RWPE2 (cell line): ENCODE measurements around the gene XPR1.

Source experiments
- ATAC-seq: fragments of 200-7000 bp; cut with Tn5 transposase; 3 replicates; pipeline ENCODE4 v1.9.1; 2021; ENCODE audit warnings: low read depth
- DNase-seq: peaks from one replicate; pipeline ENCODE4 v3.0.0-alpha.2; 2020; ENCODE audit warnings: low spot score
- H3K27ac ChIP-seq: fragments of 450-650 bp; 2 replicates; pipeline ENCODE4 v1.5.1; 2017; ENCODE audit warnings: mild to moderate bottlenecking; ENCODE audit not compliant: poor library complexity, severe bottlenecking
- H3K27me3 ChIP-seq: fragments of 250-450 bp; sonication (Bioruptor Pico); 2 replicates; pipeline ENCODE4 v1.5.1; 2021; ENCODE audit warnings: mild to moderate bottlenecking, moderate library complexity; ENCODE audit not compliant: insufficient read depth, poor library complexity, severe bottlenecking
- H3K36me3 ChIP-seq: fragments of 250-450 bp; sonication (Bioruptor Pico); 2 replicates; pipeline ENCODE4 v1.5.1; 2020; ENCODE audit warnings: low read depth, mild to moderate bottlenecking, moderate library complexity
- H3K4me1 ChIP-seq: fragments of 250-450 bp; sonication (Bioruptor Pico); 2 replicates; pipeline ENCODE4 v1.5.1; 2021; ENCODE audit warnings: mild to moderate bottlenecking, moderate library complexity; ENCODE audit not compliant: insufficient read depth, poor library complexity, severe bottlenecking
- H3K4me3 ChIP-seq: fragments of 250-450 bp; sonication (Bioruptor Pico); 2 replicates; pipeline ENCODE4 v1.5.1; 2021; ENCODE audit warnings: mild to moderate bottlenecking, moderate library complexity; ENCODE audit not compliant: severe bottlenecking
- H3K9me3 ChIP-seq: fragments of 250-450 bp; sonication (Bioruptor Pico); 2 replicates; pipeline ENCODE4 v1.5.1; 2021; ENCODE audit warnings: mild to moderate bottlenecking, moderate library complexity; ENCODE audit not compliant: severe bottlenecking
- TF ChIP-seq, protein P1 (sequence below): fragments of 450-650 bp; IDR thresholded peaks from one replicate; pipeline ENCODE4 v1.5.1; 2017; ENCODE audit warnings: mild to moderate bottlenecking, moderate library complexity; ENCODE audit not compliant: poor library complexity, severe bottlenecking

XPR1 gene

GRCh38 chr1:180901076-180901990 lies 269.5 kb downstream of the XPR1 start:
- DNase-seq, result no peak
- no peak overlapping the region for H3K4me3 ChIP-seq
- no peaks in the 10 kb centered on the region for H3K36me3 ChIP-seq
- H3K27ac ChIP-seq, result no peak overlapping the region
- H3K4me1 ChIP-seq, result no peaks in the 10 kb centered on the region
- TF ChIP-seq, protein P1, sequence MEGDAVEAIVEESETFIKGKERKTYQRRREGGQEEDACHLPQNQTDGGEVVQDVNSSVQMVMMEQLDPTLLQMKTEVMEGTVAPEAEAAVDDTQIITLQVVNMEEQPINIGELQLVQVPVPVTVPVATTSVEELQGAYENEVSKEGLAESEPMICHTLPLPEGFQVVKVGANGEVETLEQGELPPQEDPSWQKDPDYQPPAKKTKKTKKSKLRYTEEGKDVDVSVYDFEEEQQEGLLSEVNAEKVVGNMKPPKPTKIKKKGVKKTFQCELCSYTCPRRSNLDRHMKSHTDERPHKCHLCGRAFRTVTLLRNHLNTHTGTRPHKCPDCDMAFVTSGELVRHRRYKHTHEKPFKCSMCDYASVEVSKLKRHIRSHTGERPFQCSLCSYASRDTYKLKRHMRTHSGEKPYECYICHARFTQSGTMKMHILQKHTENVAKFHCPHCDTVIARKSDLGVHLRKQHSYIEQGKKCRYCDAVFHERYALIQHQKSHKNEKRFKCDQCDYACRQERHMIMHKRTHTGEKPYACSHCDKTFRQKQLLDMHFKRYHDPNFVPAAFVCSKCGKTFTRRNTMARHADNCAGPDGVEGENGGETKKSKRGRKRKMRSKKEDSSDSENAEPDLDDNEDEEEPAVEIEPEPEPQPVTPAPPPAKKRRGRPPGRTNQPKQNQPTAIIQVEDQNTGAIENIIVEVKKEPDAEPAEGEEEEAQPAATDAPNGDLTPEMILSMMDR, result no peak
- H3K27me3 ChIP-seq, result no peaks in the 10 kb centered on the region
- no peaks in the 10 kb centered on the region for H3K9me3 ChIP-seq
- no peak for ATAC-seq

- Histone ChIP-seq H3K27me3 (no peaks in the 10 kb centered on the region), H3K36me3 (no peaks in the 10 kb centered on the region), H3K27ac (no peak overlapping the region), H3K9me3 (no peaks in the 10 kb centered on the region), H3K4me3 (no peak overlapping the region), H3K4me1 (no peaks in the 10 kb centered on the region)
- ATAC-seq (no peak), DNase-seq (no peak)
- TF ChIP-seq, protein P1, result no peak
Measured at GRCh38 chr1:180902541-180902940, 270.7 kb downstream of the XPR1 start.

DNA sequence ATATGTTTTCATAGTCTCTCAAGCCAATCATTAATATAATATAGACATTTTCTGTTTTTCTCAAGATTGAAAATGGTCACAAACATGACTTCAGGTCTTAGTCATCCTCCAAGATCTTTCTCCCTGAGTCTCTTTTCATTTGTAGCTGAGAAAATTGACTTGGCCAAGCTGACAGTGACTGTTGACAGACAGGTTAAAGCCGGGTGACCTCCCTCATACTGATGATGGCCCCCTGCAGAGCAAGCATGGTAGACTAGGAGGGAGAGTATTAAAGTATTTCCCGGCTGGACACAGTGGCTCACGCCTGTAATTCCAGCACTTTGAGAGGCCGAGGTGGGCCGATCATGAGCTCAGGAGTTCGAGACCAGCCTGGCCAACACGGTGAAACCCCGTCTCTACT lies 274.1 kb downstream of the XPR1 start:
- H3K27ac ChIP-seq, result no peak overlapping the region
- DNase-seq, result no peak
- no peak overlapping the region for H3K4me3 ChIP-seq
- TF ChIP-seq, protein P1, result no peak
- H3K36me3 ChIP-seq, result no peaks in the 10 kb centered on the region
- H3K9me3 ChIP-seq, result no peaks in the 10 kb centered on the region
- H3K27me3 ChIP-seq, result no peaks in the 10 kb centered on the region
- no peaks in the 10 kb centered on the region for H3K4me1 ChIP-seq
- ATAC-seq, result no peak

- Histone ChIP-seq H3K4me1 (no peaks in the 10 kb centered on the region), H3K4me3 (no peak overlapping the region), H3K27me3 (no peaks in the 10 kb centered on the region), H3K9me3 (no peaks in the 10 kb centered on the region), H3K36me3 (no peaks in the 10 kb centered on the region), H3K27ac (no peak overlapping the region)
- DNase-seq, result no peak
- TF ChIP-seq, protein P1, result no peak
- ATAC-seq, result no peak
Measured at GRCh38 chr1:180906511-180906910, 274.7 kb downstream of the XPR1 start.
